ENCODE results near the gene LUZP2.

LUZP2 gene

DNA sequence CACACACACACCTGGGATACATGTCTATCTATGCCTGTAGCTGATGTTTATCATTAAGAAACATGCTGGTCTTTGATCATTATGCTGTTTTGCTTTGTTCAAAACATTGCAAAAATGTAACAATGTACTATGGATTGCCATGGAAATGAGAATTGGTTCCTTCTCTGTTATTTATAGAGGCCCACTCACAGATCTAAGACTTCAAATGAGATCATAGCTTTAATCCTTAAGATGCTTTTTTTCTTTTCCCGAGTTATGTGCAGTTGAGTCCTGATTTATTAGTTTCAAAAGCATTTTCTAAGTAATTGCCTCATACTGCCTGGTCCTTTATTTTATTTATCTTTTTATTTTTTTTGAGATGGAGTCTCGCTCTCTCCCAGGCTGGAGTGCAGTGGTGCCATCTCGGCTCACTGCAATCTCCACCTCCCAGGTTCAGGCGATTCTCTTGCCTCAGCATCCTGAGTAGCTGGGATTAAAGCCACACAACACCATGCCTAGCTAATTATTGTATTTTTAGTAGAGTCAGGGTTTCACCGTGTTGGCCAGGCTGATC is 131.4 kb downstream of the LUZP2 start:
- DNase-seq (ENCODE audit: low spot score), result no peak
- in situ Hi-C loops (cut with MboI; ENCODE audit: low sequenced_read_pairs, unreplicated experiment), result no loop called here
- TF ChIP-seq, protein P1, sequence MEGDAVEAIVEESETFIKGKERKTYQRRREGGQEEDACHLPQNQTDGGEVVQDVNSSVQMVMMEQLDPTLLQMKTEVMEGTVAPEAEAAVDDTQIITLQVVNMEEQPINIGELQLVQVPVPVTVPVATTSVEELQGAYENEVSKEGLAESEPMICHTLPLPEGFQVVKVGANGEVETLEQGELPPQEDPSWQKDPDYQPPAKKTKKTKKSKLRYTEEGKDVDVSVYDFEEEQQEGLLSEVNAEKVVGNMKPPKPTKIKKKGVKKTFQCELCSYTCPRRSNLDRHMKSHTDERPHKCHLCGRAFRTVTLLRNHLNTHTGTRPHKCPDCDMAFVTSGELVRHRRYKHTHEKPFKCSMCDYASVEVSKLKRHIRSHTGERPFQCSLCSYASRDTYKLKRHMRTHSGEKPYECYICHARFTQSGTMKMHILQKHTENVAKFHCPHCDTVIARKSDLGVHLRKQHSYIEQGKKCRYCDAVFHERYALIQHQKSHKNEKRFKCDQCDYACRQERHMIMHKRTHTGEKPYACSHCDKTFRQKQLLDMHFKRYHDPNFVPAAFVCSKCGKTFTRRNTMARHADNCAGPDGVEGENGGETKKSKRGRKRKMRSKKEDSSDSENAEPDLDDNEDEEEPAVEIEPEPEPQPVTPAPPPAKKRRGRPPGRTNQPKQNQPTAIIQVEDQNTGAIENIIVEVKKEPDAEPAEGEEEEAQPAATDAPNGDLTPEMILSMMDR (IDR thresholded peaks at IDR 0.05; ENCODE audit: borderline replicate concordance, control extremely low read depth, extremely low read depth, insufficient read depth, missing control alignments), result no peak

DNA sequence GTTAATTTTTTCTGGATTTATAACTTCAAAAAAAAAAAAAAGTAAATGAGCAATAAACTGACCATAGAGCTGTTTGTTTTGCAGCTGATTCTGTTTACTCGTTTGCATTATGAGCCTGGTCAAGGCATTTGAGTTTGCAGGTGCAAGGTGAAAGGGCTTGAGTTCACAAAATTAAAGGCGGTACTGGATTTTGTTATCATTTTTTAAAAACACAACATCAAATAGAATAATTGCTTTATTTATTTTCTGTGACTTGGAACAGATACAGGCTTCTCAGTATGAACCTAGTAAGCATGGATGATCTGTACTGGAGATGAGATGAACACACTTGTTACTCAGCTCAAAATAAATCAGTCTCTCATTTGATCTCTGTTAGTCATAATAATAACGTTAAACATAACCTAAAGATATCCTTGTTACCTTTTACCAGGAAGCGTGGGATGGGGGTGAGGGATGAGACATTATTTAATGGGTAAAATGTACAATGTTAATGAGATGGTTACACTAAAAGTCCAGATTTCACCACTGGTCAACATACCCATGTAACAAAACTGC is 137.8 kb downstream of the LUZP2 start:
- in situ Hi-C loops (cut with MboI; ENCODE audit: low sequenced_read_pairs, unreplicated experiment), result no loop called here
- DNase-seq (ENCODE audit: low spot score), result no peak
- TF ChIP-seq, protein P1 (IDR thresholded peaks at IDR 0.05; ENCODE audit: borderline replicate concordance, control extremely low read depth, extremely low read depth, insufficient read depth, missing control alignments), result no peak

DNA sequence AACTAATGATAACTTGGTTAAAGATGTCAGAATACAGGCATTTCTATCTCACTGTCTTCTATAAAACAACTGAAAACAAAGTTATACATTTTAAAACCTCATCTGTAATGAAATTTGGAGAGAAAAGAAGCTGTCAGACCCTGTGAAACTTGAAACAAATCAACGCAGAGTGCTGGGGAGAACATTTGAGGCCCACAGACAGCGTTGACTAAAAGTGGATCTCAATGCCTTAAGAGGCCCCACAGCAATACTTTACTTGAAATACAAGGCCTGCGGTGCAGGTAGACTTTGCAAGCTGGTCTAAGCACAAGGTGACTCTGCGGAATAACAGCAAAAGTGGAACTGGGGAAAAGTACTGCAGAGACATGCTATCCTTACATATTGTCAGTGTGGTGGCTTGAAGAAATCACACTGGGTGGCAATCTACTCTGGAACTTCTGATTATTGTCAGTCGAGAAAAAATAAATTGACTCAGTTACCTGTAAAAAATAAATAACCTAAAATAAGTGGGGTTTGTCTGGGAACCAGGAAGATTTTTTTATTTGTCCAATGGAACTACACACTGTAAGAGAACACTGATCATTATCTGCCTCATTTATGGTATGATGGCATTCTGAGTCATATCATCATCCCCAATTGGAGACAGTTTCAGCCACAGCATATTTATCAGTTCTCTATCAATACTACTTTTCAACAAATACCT is 138.9 kb downstream of the LUZP2 start:
- in situ Hi-C loops (cut with MboI; ENCODE audit: low sequenced_read_pairs, unreplicated experiment), result no loop called here
- TF ChIP-seq, protein P1 (IDR thresholded peaks at IDR 0.05; ENCODE audit: borderline replicate concordance, control extremely low read depth, extremely low read depth, insufficient read depth, missing control alignments), result no peak
- no peak for DNase-seq (ENCODE audit: low spot score)

DNA sequence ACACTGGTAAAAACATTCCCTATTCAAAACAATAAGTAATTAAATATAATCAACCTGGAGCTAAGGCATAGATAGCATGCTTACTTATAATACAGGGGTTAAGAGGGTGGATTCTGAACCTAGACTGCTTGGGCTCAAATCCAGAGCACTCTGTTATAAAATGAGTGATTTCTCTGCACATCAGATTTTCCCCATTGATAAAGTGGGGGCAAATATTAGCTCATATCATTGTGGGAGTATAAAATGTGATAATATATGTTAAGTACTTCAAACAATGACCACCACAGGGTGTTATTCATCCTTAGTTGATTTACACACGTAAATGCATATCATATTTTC is 139.4 kb downstream of the LUZP2 start:
- in situ Hi-C loops (cut with MboI; ENCODE audit: low sequenced_read_pairs, unreplicated experiment), result no loop called here
- DNase-seq (ENCODE audit: low spot score), result no peak
- TF ChIP-seq, protein P1 (IDR thresholded peaks at IDR 0.05; ENCODE audit: borderline replicate concordance, control extremely low read depth, extremely low read depth, insufficient read depth, missing control alignments), result no peak

DNA sequence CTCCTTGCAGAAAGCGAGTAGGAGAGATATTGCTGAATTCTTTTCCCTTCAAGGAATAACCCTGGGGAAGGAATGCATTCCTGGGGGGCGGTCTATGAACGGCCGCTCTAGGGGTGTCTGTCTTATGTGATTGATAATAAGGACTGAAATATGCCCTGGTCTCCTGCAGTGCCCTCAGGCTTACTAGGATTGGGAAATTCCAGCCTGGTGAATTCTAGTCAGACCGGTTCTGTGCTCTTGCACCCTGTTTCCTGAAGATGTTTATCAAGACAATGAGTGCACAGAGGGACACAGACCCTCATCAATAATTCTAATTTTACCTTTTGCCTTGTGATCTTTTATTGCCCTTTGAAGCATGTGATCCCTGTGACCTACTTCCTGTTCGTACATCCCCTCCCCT is 140.7 kb downstream of the LUZP2 start:
- TF ChIP-seq, protein P1 (IDR thresholded peaks at IDR 0.05; ENCODE audit: borderline replicate concordance, control extremely low read depth, extremely low read depth, insufficient read depth, missing control alignments), result no peak

DNA sequence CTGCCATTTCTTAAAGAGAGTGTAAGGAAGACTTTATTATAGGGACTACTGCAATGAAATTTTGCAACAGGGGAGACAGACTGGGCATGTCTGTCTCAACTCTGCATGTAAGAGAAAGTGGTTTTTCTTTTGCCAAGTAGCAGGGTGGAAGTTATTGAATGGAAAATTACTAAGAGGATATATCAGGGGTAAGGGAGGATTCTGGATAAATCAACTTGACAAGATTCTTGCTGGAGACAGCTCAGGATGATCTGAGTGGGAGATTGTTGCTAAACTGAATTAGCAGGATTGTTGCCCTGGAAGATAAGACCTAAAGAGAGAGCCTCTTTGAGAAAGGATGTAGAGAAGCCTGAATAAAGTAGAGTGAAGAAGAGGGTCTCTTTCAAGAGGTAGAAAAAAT is 145.8 kb downstream of the LUZP2 start:
- DNase-seq (ENCODE audit: low spot score), result no peak
- TF ChIP-seq, protein P1 (IDR thresholded peaks at IDR 0.05; ENCODE audit: borderline replicate concordance, control extremely low read depth, extremely low read depth, insufficient read depth, missing control alignments), result no peak
- in situ Hi-C loops (cut with MboI; ENCODE audit: low sequenced_read_pairs, unreplicated experiment), result no loop called here

More for the DNA sequence above, 140.7 kb downstream of the LUZP2 start:
- no peak for DNase-seq (ENCODE audit: low spot score)
- in situ Hi-C loops (cut with MboI; ENCODE audit: low sequenced_read_pairs, unreplicated experiment), result no loop called here

All from GM13976 (cell line).